ENCODE results near the gene H1-8. TPM values are rescaled to one million over a fixed set of nuclear protein-coding genes. Genes with fewer than 3 reads are reported as not detected.
A peak's percentile ranks its signal among the peaks of the same experiment; 100 is the strongest.

Gene H1-8
- total RNA-seq, 4 donors from 2014 or later, result not detected

GRCh38 chr3:129556358-129556695, 13.4 kb downstream of the H1-8 start:
- 98% methylated on average over 12 of the region's 15 CpGs for WGBS
- TF ChIP-seq EP300 (IDR thresholded peaks at IDR 0.05), result no peak
- DNase-seq (ENCODE audit: low spot score in 2 of 2), result no peak
- Histone ChIP-seq H3K4me1 (peaks cover 78% of the 10 kb centered on the region), H3K9me3 (no peaks in the 10 kb centered on the region), H3K27me3 (no peaks in the 10 kb centered on the region), H3K27ac (no peak overlapping the region), H3K36me3 (peaks cover 30% of the 10 kb centered on the region), H3K4me3 (no peak overlapping the region)

DNA sequence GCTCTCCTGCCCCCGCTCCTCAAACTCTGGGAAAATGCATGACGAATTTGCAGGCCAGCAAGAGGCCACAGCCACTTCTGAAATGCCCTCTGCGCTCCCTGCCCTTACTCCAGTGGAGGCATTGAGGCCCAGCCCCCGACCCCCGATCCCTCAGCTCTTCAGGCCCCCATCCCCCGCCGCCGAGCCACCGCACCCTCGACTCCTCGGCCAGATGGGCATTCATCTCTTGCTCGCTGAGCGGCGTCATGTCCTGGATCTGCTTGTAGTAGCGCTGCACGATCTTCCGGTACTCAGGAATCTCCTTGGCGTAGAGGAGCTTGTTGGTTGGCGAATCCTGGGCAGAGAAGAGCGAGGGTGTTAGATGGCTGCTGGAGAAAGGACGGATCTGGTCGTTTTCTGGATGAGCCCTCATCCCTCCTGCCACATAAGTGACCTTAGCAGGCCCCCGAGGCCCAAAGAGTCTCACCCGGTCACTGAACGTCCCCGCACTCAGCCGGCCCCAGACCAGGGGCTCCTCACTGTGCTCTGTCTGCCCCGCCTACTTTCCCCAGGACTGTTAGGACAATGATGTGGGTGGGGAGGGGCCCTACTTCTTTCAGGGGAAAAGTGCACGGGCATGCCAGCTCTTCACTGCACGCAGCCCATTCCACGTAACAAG, 14.0 kb downstream of the H1-8 start:
- Histone ChIP-seq H3K4me1 (peaks cover 83% of the 10 kb centered on the region), H3K36me3 (peaks cover 30% of the 10 kb centered on the region), H3K4me3 (no peak overlapping the region), H3K9me3 (no peaks in the 10 kb centered on the region), H3K27ac (peak overlapping the region; percentile 4), H3K27me3 (no peaks in the 10 kb centered on the region)
- no peak for TF ChIP-seq EP300 (IDR thresholded peaks at IDR 0.05)
- TF ChIP-seq, protein P1, sequence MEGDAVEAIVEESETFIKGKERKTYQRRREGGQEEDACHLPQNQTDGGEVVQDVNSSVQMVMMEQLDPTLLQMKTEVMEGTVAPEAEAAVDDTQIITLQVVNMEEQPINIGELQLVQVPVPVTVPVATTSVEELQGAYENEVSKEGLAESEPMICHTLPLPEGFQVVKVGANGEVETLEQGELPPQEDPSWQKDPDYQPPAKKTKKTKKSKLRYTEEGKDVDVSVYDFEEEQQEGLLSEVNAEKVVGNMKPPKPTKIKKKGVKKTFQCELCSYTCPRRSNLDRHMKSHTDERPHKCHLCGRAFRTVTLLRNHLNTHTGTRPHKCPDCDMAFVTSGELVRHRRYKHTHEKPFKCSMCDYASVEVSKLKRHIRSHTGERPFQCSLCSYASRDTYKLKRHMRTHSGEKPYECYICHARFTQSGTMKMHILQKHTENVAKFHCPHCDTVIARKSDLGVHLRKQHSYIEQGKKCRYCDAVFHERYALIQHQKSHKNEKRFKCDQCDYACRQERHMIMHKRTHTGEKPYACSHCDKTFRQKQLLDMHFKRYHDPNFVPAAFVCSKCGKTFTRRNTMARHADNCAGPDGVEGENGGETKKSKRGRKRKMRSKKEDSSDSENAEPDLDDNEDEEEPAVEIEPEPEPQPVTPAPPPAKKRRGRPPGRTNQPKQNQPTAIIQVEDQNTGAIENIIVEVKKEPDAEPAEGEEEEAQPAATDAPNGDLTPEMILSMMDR (IDR thresholded peaks at IDR 0.05), result no peak
- TF ChIP-seq POLR2AphosphoS5 (IDR thresholded peaks at IDR 0.05), result no peak
- TF ChIP-seq POLR2A (IDR thresholded peaks at IDR 0.05), result no peak
- WGBS, result 80% methylated on average over 28 of the region's 31 CpGs
- DNase-seq (ENCODE audit: low spot score in 2 of 2), result no peak

- Histone ChIP-seq H3K27me3 (no peaks in the 10 kb centered on the region), H3K4me1 (peaks cover 80% of the 10 kb centered on the region), H3K27ac (peak overlapping the region; percentile 3), H3K9me3 (no peaks in the 10 kb centered on the region), H3K4me3 (no peak overlapping the region), H3K36me3 (peaks cover 30% of the 10 kb centered on the region)
- 31% methylated on average over 11 of the region's 11 CpGs for WGBS
- TF ChIP-seq POLR2A (IDR thresholded peaks at IDR 0.05) (no peak), POLR2AphosphoS5 (IDR thresholded peaks at IDR 0.05) (no peak), EP300 (IDR thresholded peaks at IDR 0.05) (no peak)
- TF ChIP-seq, protein P1 (IDR thresholded peaks at IDR 0.05), result no peak
- peak in 1 of 2 donors; percentile 75 for DNase-seq (ENCODE audit: low spot score in 2 of 2)
These were observed 14.5 kb downstream of the H1-8 start for GRCh38 chr3:129557548-129557894.

DNA sequence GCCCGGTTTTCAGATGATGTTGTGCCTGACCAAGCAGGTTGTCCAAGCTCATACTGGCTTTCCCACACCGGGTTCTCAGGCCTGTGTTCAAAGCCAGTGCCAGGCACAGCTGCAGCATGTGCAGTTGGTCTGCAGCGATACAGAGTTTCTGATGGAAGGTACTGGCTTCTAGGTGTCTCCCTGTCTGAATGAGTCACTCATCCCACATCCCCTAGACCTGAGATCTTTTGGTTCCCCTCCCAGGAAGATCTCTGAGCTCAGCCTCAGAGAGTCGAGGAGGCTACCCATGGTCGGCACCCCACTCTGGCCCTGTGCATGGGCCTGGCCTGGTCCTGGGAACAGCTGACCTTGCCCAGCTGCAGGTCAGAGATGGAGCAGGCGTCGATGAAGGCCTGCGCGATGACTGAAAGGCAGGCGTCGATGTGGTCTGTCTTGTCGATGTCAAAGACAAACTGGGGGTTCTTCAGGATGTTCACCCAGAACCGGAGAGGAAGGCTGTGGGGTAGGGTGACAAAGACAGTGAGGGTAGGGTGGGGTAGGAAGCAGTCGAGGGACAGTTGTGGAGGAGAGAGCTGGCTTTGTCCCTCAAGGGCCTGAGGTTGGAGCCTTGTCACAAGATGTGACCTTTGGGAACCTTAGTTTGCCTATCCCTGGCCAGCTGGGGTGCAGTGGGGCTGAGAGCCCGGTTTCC, 15.3 kb downstream of the H1-8 start:
- H3K27me3 ChIP-seq, result no peaks in the 10 kb centered on the region
- WGBS, result 79% methylated on average over 13 of the region's 15 CpGs
- no peak for DNase-seq (ENCODE audit: low spot score in 2 of 2)
- TF ChIP-seq, protein P1 (IDR thresholded peaks at IDR 0.05), result no peak
- TF ChIP-seq POLR2AphosphoS5 (IDR thresholded peaks at IDR 0.05) (no peak), POLR2A (IDR thresholded peaks at IDR 0.05) (no peak), EP300 (IDR thresholded peaks at IDR 0.05) (no peak)
- H3K4me1 ChIP-seq, result peaks cover 74% of the 10 kb centered on the region
- H3K4me3 ChIP-seq, result no peak overlapping the region
- peak overlapping the region; percentile 3 for H3K27ac ChIP-seq
- peaks cover 37% of the 10 kb centered on the region for H3K36me3 ChIP-seq
- no peaks in the 10 kb centered on the region for H3K9me3 ChIP-seq

DNA sequence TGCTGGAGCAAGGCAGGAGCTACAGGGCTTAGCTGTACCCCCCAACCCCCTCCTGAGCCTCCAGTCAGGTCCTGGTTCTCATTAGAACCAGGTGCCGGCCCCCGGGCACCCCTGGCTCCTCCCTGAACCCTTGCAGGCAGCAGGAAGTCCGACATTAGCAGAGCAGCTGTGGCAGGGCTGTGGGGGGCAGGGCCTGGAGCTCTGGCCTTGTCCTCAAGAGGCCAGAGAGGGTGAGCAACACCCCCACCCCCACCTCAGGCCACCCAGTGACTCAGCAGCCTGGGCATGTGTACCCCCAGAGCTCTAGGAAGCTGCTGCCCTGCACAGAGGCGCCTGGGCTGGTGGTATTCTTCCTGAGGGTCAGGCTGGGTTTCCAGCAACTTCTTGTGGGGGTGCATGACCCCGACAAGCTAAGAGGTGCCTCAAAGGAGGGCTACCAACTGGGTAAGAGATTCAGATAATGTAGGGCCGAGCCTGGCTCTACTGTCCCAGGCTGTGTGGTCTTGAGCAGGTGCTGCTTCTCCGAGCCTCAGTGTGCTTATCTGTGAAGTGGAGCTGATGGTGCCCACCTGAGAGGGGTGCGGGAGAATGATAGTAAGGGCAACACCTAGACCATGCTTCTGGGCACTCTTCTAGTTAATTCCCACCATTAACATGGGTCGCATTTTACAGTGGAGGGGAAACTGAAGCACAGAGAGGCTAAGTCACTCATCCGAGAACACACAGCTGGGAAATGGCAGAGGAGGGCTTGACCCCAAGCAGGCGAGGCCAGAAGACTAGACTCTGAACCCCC, 16.0 kb downstream of the H1-8 start:
- Histone ChIP-seq H3K4me3 (no peak overlapping the region), H3K4me1 (peaks cover 73% of the 10 kb centered on the region), H3K27ac (peak overlapping the region; percentile 2), H3K36me3 (peaks cover 41% of the 10 kb centered on the region), H3K9me3 (no peaks in the 10 kb centered on the region), H3K27me3 (no peaks in the 10 kb centered on the region)
- 87% methylated on average over 7 of the region's 11 CpGs for WGBS
- TF ChIP-seq EP300 (IDR thresholded peaks at IDR 0.05) (no peak), POLR2AphosphoS5 (IDR thresholded peaks at IDR 0.05) (no peak), POLR2A (IDR thresholded peaks at IDR 0.05) (no peak)
- TF ChIP-seq, protein P1 (IDR thresholded peaks at IDR 0.05), result no peak
- no peak for DNase-seq (ENCODE audit: low spot score in 2 of 2)
